H1 (cell line): Measurements from ENCODE around the gene AGO3. TPM values are rescaled to one million over a fixed set of nuclear protein-coding genes. Genes with fewer than 3 reads are reported as not detected.

Experiments used
- CTCF ChIA-PET: fragments of 300-600 bp; sonication (Branson Sonifier 250); formaldehyde crosslinking; loops from one replicate; lab custom pipeline; 2021; ENCODE audit not compliant: partially characterized antibody; lab: Charles Lee
- POLR2A ChIA-PET: fragments of 300-600 bp; sonication (Branson Sonifier 250); formaldehyde crosslinking; loops from one replicate; lab custom pipeline; 2021; ENCODE audit warnings: inconsistent platforms; ENCODE audit not compliant: partially characterized antibody; lab: Charles Lee
- DNase-seq, 2 experiments: peaks; one replicate each; pipeline versions ENCODE4 v3.0.0 to v3.0.0-alpha.2; 2010 to 2022; ENCODE audit warnings: low spot score in 2 of 2, low read depth in 1 of 2, mixed read lengths in 1 of 2
- FAIRE-seq: peaks from 2 replicates; lab custom pipeline; 2011; peaks lifted over from hg19 to GRCh38; lab: Jason Lieb, UNC
- H2AFZ ChIP-seq: 2 replicates; pipeline ENCODE4 v1.8.1; 2012; ENCODE audit warnings: low read length, inconsistent platforms
- H2AK5ac ChIP-seq: 2 replicates; pipeline ENCODE4 v1.6.1; 2013; ENCODE audit warnings: low read depth, low read length
- H2BK120ac ChIP-seq: replicated peaks from 2 replicates; pipeline ENCODE3; 2013; ENCODE audit warnings: low read depth, low read length, inconsistent platforms
- H2BK12ac ChIP-seq: 2 replicates; pipeline ENCODE4 v1.6.1; 2013; ENCODE audit warnings: low read depth, low read length
- H2BK15ac ChIP-seq: 2 replicates; pipeline ENCODE4 v1.6.1; 2013; ENCODE audit warnings: low read length
- H2BK20ac ChIP-seq: 2 replicates; pipeline ENCODE4 v1.6.1; 2013; ENCODE audit warnings: low read length
- H2BK5ac ChIP-seq: 2 replicates; pipeline ENCODE4 v1.6.1; 2013; ENCODE audit warnings: low read depth, low read length
- H3K14ac ChIP-seq: 2 replicates; pipeline ENCODE4 v1.6.1; 2013; ENCODE audit warnings: inconsistent platforms; ENCODE audit not compliant: insufficient read length
- H3K18ac ChIP-seq: 2 replicates; pipeline ENCODE4 v1.6.1; 2013; ENCODE audit warnings: low read length; ENCODE audit errors: extremely low read depth
- H3K23ac ChIP-seq: 2 replicates; pipeline ENCODE4 v1.6.1; 2013; ENCODE audit warnings: inconsistent platforms; ENCODE audit not compliant: insufficient read length
- H3K23me2 ChIP-seq: 2 replicates; pipeline ENCODE4 v1.6.1; 2013; ENCODE audit warnings: low read depth, low read length
- H3K27ac ChIP-seq: 2 replicates; pipeline ENCODE4 v1.6.1; 2011; ENCODE audit warnings: low read depth, low read length, inconsistent platforms
- H3K27me3 ChIP-seq, 4 experiments: replicated peaks in 1 of 4; 1 replicate in 1 of 4; 2 replicates in 3 of 4; pipeline versions ENCODE4 v1.6.1 to v1.8.1; 2011 to 2013; ENCODE audit warnings: low read length in 3 of 4, mild to moderate bottlenecking in 3 of 4, inconsistent platforms in 2 of 4, mixed read lengths in 2 of 4, moderate library complexity in 1 of 4; ENCODE audit not compliant: control insufficient read depth in 3 of 4, insufficient read depth in 3 of 4; ENCODE audit errors: extremely low read depth in 1 of 4
- H3K36me3 ChIP-seq, 4 experiments: 2 replicates each; pipeline versions ENCODE4 v1.6.1 to v1.8.1; 2011 to 2013; ENCODE audit warnings: mild to moderate bottlenecking in 4 of 4, low read length in 3 of 4, moderate library complexity in 2 of 4, control low read depth in 1 of 4, inconsistent platforms in 1 of 4; ENCODE audit not compliant: insufficient read depth in 4 of 4, control insufficient read depth in 2 of 4
- H3K4ac ChIP-seq: replicated peaks from 2 replicates; pipeline ENCODE3; 2013; ENCODE audit warnings: low read length, low read depth, mixed read lengths, inconsistent platforms; ENCODE audit not compliant: insufficient read length
- H3K4me1 ChIP-seq, 4 experiments: replicated peaks in 1 of 4; 1 replicate in 1 of 4; 2 replicates in 3 of 4; pipeline versions ENCODE4 v1.6.1 to v1.8.1; 2011 to 2013; ENCODE audit warnings: low read length in 3 of 4, inconsistent platforms in 2 of 4, mixed read lengths in 1 of 4; ENCODE audit not compliant: insufficient read depth in 4 of 4, control insufficient read depth in 3 of 4
- H3K4me2 ChIP-seq, 2 experiments: 2 replicates each; pipeline versions ENCODE4 v1.6.1 to v1.8.1; 2011 to 2013; ENCODE audit warnings: low read depth in 2 of 2, low read length in 2 of 2, control low read depth in 1 of 2, inconsistent platforms in 1 of 2, mild to moderate bottlenecking in 1 of 2; ENCODE audit not compliant: insufficient read depth in 1 of 2
- H3K4me3 ChIP-seq, 4 experiments: fragments of 200-600, 300-600 bp in 1 of 4; sonication (generic), shearing (Covaris generic), sonication (Bioruptor Twin) in 1 of 4; 2 replicates each; pipeline versions ENCODE4 v1.5.1 to v1.8.1; 2011 to 2016; ENCODE audit warnings: low read length in 4 of 4, low read depth in 3 of 4, control low read depth in 2 of 4, inconsistent platforms in 2 of 4, mild to moderate bottlenecking in 2 of 4, mixed read lengths in 1 of 4, moderate library complexity in 1 of 4; ENCODE audit not compliant: insufficient read depth in 2 of 4; ENCODE audit errors: extremely low read depth in 1 of 4
- H3K56ac ChIP-seq: replicated peaks from 2 replicates; pipeline ENCODE3; 2013; ENCODE audit warnings: low read depth, mild to moderate bottlenecking, mixed read lengths, low read length, inconsistent platforms; ENCODE audit not compliant: insufficient read length
- H3K79me1 ChIP-seq: 2 replicates; pipeline ENCODE4 v1.6.1; 2013; ENCODE audit warnings: low read depth, low read length, control low read depth
- H3K79me2 ChIP-seq, 2 experiments: 2 replicates each; pipeline versions ENCODE4 v1.6.1 to v1.8.1; 2012 to 2013; ENCODE audit warnings: low read length in 2 of 2, mild to moderate bottlenecking in 2 of 2, inconsistent platforms in 1 of 2; ENCODE audit not compliant: insufficient read depth in 2 of 2, control insufficient read depth in 1 of 2
- H3K9ac ChIP-seq, 4 experiments: replicated peaks in 1 of 4; 1 replicate in 1 of 4; 2 replicates in 3 of 4; pipeline versions ENCODE4 v1.6.1 to v1.8.1; 2011 to 2013; ENCODE audit warnings: low read depth in 3 of 4, low read length in 3 of 4, control low read depth in 2 of 4, mild to moderate bottlenecking in 2 of 4, moderate library complexity in 2 of 4, inconsistent platforms in 1 of 4; ENCODE audit errors: extremely low read depth in 1 of 4
- H3K9me3 ChIP-seq, 2 experiments: 2 replicates each; pipeline versions ENCODE4 v1.6.1 to v1.8.1; 2012 to 2013; ENCODE audit warnings: mild to moderate bottlenecking in 2 of 2, moderate library complexity in 2 of 2, control low read depth in 1 of 2, inconsistent platforms in 1 of 2, low read depth in 1 of 2, low read length in 1 of 2, mixed read lengths in 1 of 2; ENCODE audit not compliant: insufficient read depth in 2 of 2
- H4K20me1 ChIP-seq, 2 experiments: replicated peaks in 1 of 2; 2 replicates each; pipeline versions ENCODE3 to v1.8.1; 2011 to 2013; ENCODE audit warnings: inconsistent platforms in 2 of 2, low read length in 2 of 2, mild to moderate bottlenecking in 1 of 2; ENCODE audit not compliant: insufficient read depth in 2 of 2, control insufficient read depth in 1 of 2
- H4K5ac ChIP-seq: 2 replicates; pipeline ENCODE4 v1.6.1; 2013; ENCODE audit warnings: low read length, low read depth, mixed read lengths, inconsistent platforms; ENCODE audit not compliant: insufficient read length
- H4K8ac ChIP-seq: 2 replicates; pipeline ENCODE4 v1.8.0; 2013; ENCODE audit warnings: mild to moderate bottlenecking, moderate library complexity, low read length, inconsistent platforms; ENCODE audit not compliant: insufficient read depth; ENCODE audit errors: extremely low read depth
- H4K91ac ChIP-seq: replicated peaks from 2 replicates; pipeline ENCODE3; 2013; ENCODE audit warnings: low read length, mixed read lengths, inconsistent platforms; ENCODE audit not compliant: insufficient read length
- ATF2 ChIP-seq: IDR thresholded peaks from 2 replicates; pipeline ENCODE4 v1.6.1; 2012; ENCODE audit warnings: low read length, inconsistent platforms
- CHD1 ChIP-seq: IDR thresholded peaks from 2 replicates; pipeline ENCODE4 v1.6.1; 2012; ENCODE audit warnings: low read depth, low read length, improper control_type of control experiment
- KDM1A ChIP-seq: fragments of 200-600, 300-600 bp; sonication (generic); IDR thresholded peaks from 2 replicates; pipeline ENCODE4 v1.7.1; 2016; ENCODE audit warnings: mild to moderate bottlenecking, low read length, borderline replicate concordance
- NRF1 ChIP-seq: IDR thresholded peaks from 2 replicates; pipeline ENCODE4 v1.6.1; 2011; ENCODE audit warnings: mild to moderate bottlenecking, low read depth, low read length, improper control_type of control experiment
- POU5F1 ChIP-seq: IDR thresholded peaks from 2 replicates; pipeline ENCODE4 v1.6.1; 2011; ENCODE audit warnings: low read depth, mild to moderate bottlenecking, low read length, moderate library complexity
- RBBP5 ChIP-seq: IDR thresholded peaks from 2 replicates; pipeline ENCODE4 v1.7.1; 2012; ENCODE audit warnings: low read depth, mild to moderate bottlenecking, inconsistent platforms, low read length, moderate library complexity, borderline replicate concordance
- SIRT6 ChIP-seq: IDR thresholded peaks from one replicate; pipeline ENCODE4 v1.7.1; 2012; ENCODE audit warnings: low read length, inconsistent platforms
- SIX5 ChIP-seq: IDR thresholded peaks from 2 replicates; pipeline ENCODE4 v1.6.1; 2011; ENCODE audit warnings: mild to moderate bottlenecking, low read depth, low read length
- SP1 ChIP-seq: IDR thresholded peaks from 2 replicates; pipeline ENCODE4 v1.6.1; 2011; ENCODE audit warnings: low read depth, low read length
- TEAD4 ChIP-seq: IDR thresholded peaks from 2 replicates; pipeline ENCODE4 v1.6.1; 2012; ENCODE audit warnings: low read depth, low read length, inconsistent platforms, mixed read lengths
- WGBS, 2 experiments: shearing (Covaris generic) in 1 of 2; methylation state at CpG; one replicate each; pipeline versions ENCODE4 v1.1.6 to v1.1.7; 2013 to 2015; ENCODE audit warnings: low lambda C conversion rate in 2 of 2, mixed read lengths in 2 of 2, inconsistent platforms in 1 of 2, low coverage in 1 of 2, missing lambda C conversion rate in 1 of 2; ENCODE audit not compliant: insufficient replicate concordance in 2 of 2, insufficient coverage in 1 of 2, insufficient read length in 1 of 2; ENCODE audit errors: extremely low coverage in 1 of 2, missing lambda C conversion rate in 1 of 2; 5-methylcytosine and 5-hydroxymethylcytosine counted together
- polyA plus RNA-seq, 7 experiments: library from polyadenylated mRNA; depleted of rRNA in 3 of 7; stranded (reverse) in 5 of 7; unstranded in 2 of 7; fragments of >200 nt in 5 of 7; fragments of 200-250 nt in 2 of 7; gene quantifications; 1 replicate in 5 of 7; 2 replicates in 1 of 7; 4 replicates in 1 of 7; pipeline versions ENCODE4 v1.2.1 to v1.2.3, GENCODE V29; 2011 to 2013; ENCODE audit warnings: missing spikeins in 2 of 7, mixed read lengths in 2 of 7
- total RNA-seq: library from RNA; stranded (reverse); fragmentation: NEBNext Ultra II Directional; extraction: Animal tissue kit (Norgen Biotek cat#: 25700); gene quantifications from 2 replicates; pipeline ENCODE4 v1.2.1, GENCODE V29; 2021

Gene AGO3
- total and polyA plus RNA-seq, 2 of the 8 experiments (the other 6 are each of a cell fraction or from before 2014, with no cell fraction given) = 10.7 to 26.4 TPM

- peak overlapping the region; percentile 42 for H3K56ac ChIP-seq
- no peak overlapping the region for H3K14ac ChIP-seq
- H3K9ac ChIP-seq = peak overlapping the region; percentile 75 to 89 (median 78)
- no peak overlapping the region for H3K23ac ChIP-seq
- H3K4me2 ChIP-seq = peak overlapping the region; percentile 78 to 85
- H3K27ac ChIP-seq = peak overlapping the region; percentile 86; the same call in 1 of the 2 replicates
- H3K79me1 ChIP-seq = no peaks in the 10 kb centered on the region; the same call in 1 of the 2 replicates
- H2BK5ac ChIP-seq = 0 out of 2 replicates have a peak overlapping the region, but pooled peaks have one; percentile 54
- peaks cover 0 to 3% (median 0%) of the 10 kb centered on the region in 4 experiments; a peak in 2 of 7 replicates for H3K4me1 ChIP-seq
- H3K36me3 ChIP-seq = no peaks in the 10 kb centered on the region; a peak in 1 of 8 replicates
- no peaks in the 10 kb centered on the region for H3K9me3 ChIP-seq
- peak overlapping the region; percentile 68 for H4K5ac ChIP-seq
- no peaks in the 10 kb centered on the region for H3K27me3 ChIP-seq
- ChIA-PET CTCF (interaction anchor here (0.8 to 1.4 kb wide), 2 partner anchors 15 to 44 kb away, joined by 3 read pairs; no protein-coding TSS in a partner anchor), POLR2A (interaction anchor here (0.7 to 2.6 kb wide), 12 partner anchors 9 to 288 kb away, joined by 3 to 20 read pairs (median 4); partner anchors contain the start of gene AGO1)
- no peak overlapping the region for H4K91ac ChIP-seq
- no peak overlapping the region for H2AFZ ChIP-seq
- H2BK15ac ChIP-seq = no peak overlapping the region
- H3K4me3 ChIP-seq = peak overlapping the region; percentile 85 to 92 (median 90)
- no peak overlapping the region for H2BK20ac ChIP-seq
- FAIRE-seq (no peak), DNase-seq (peak; percentile 13 to 55)
- peak overlapping the region; percentile 52; the same call in 1 of the 2 replicates for H3K18ac ChIP-seq
- H4K8ac ChIP-seq = no peak overlapping the region
- no peak overlapping the region for H3K4ac ChIP-seq
- 0 out of 2 replicates have a peak, but pooled peaks cover 6% of the 10 kb centered on the region for H3K23me2 ChIP-seq
- WGBS, 2 experiments = 3% methylated on average over 15 of the region's 15 CpGs; no CpG with 5 or more reads in 1 of the 2 experiments
- H2AK5ac ChIP-seq = no peak overlapping the region
- no peaks in the 10 kb centered on the region for H4K20me1 ChIP-seq
- H2BK12ac ChIP-seq = no peak overlapping the region
- no peak overlapping the region for H2BK120ac ChIP-seq
- peaks cover 3 to 35% of the 10 kb centered on the region in 2 experiments for H3K79me2 ChIP-seq
- TF ChIP-seq TEAD4 (no peak), RBBP5 (no peak), SIX5 (no peak), SP1 (0 out of 2 replicates have a peak, but pooled peaks have one; percentile 23), KDM1A (no peak), SIRT6 (no peak), ATF2 (peak; percentile 31; the same call in 1 of the 2 replicates), CHD1 (no peak), POU5F1 (no peak), NRF1 (no peak)
Observed at GRCh38 chr1:35929730-35930592, 944 bp upstream of the AGO3 start.
